ENCODE data around the gene DOCK9.

DOCK9 gene

DNA sequence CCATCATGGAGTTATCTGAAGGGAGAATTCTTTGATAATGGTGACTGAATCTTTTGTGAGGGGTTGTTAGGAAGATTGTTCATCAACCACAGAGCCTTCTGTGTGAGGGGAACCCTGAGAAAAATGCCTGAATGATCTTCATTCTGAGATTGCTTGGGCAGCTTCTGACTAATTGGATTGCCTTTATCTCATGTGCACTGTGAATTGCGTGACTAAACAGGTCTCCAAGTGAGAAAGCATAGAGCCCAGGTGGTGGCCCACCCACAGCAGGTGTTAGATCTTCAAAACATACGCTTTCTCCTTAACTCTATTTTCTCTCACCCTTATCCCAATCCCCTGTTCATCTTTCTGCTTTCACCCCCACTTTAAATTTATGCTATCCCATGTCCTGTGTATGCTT, 58.3 kb downstream of the DOCK9 start:
- no peak for DNase-seq (ENCODE audit: low read depth)
- H3K4me3 ChIP-seq (ENCODE audit: control insufficient read depth, low read depth, low read length) = no peak overlapping the region
- TF ChIP-seq, protein P1, sequence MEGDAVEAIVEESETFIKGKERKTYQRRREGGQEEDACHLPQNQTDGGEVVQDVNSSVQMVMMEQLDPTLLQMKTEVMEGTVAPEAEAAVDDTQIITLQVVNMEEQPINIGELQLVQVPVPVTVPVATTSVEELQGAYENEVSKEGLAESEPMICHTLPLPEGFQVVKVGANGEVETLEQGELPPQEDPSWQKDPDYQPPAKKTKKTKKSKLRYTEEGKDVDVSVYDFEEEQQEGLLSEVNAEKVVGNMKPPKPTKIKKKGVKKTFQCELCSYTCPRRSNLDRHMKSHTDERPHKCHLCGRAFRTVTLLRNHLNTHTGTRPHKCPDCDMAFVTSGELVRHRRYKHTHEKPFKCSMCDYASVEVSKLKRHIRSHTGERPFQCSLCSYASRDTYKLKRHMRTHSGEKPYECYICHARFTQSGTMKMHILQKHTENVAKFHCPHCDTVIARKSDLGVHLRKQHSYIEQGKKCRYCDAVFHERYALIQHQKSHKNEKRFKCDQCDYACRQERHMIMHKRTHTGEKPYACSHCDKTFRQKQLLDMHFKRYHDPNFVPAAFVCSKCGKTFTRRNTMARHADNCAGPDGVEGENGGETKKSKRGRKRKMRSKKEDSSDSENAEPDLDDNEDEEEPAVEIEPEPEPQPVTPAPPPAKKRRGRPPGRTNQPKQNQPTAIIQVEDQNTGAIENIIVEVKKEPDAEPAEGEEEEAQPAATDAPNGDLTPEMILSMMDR (conservative IDR thresholded peaks at IDR 0.05; ENCODE audit: control insufficient read depth, insufficient read depth, low read depth, low read length) = no peak

DNA sequence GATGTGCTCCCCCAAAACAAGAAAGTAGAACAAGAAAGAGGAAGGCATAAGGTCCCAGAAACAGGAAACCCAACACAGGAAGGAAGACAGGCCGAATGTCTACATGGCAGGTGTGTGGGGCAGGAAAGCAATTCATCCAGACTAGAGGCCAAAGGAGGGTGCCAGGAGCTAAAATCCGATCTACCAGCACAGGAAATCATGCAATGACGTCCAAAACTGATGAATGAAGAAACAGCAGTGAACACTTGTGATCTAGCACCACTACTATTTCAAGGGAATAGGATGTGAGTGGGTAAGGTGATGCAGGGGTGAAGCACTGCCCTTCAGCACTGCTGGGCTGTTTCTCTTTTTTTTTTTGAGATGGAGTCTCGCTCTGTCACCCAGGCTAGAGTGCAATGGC, 59.1 kb downstream of the DOCK9 start:
- no peak overlapping the region for H3K4me3 ChIP-seq (ENCODE audit: control insufficient read depth, low read depth, low read length)
- no peak for DNase-seq (ENCODE audit: low read depth)

DNA sequence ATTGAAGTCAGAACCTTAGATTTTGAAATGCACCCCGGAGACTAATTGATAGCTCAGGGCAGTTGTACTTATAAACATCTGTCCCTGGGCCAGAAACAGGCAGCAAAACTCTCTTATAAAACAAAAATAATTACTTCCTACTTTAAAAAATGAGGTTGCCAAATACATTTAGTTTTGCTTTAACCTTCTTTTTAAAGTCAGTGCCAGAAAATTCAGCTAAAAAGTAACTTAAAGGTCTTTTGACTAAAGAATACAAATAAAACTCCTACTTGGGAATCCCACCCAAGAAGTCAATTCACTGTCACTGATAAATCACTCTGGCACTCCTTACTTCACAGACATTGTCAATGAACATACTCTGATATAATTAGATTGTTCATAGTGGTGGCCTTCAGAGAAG, 60.7 kb downstream of the DOCK9 start:
- TF ChIP-seq, protein P1 (conservative IDR thresholded peaks at IDR 0.05; ENCODE audit: control insufficient read depth, insufficient read depth, low read depth, low read length) = no peak
- no peak overlapping the region for H3K4me3 ChIP-seq (ENCODE audit: control insufficient read depth, low read depth, low read length)
- DNase-seq (ENCODE audit: low read depth) = no peak

More for the DNA sequence above, 59.1 kb downstream of the DOCK9 start:
- TF ChIP-seq, protein P1 (conservative IDR thresholded peaks at IDR 0.05; ENCODE audit: control insufficient read depth, insufficient read depth, low read depth, low read length) = no peak

DNA sequence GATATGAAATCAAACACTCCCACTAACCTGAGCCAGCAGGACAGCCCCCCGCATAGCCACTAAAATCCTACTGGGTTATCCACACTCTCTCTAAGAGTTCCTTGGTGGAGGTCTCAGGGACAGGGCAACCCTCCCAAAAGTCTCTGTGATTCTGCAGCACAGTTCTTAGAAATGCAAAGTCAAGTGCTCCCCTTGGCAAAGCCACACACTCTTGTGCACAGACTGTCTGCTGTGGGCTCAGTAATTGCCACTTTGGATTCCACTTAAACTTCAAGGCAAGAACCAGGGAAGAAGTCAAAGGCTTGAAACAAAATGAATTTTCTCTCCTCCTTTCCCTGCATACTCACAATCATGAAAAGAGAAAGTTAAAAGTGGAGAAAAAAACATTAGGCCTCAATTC, 61.5 kb downstream of the DOCK9 start:
- DNase-seq (ENCODE audit: low read depth) = no peak
- no peak overlapping the region for H3K4me3 ChIP-seq (ENCODE audit: control insufficient read depth, low read depth, low read length)
- TF ChIP-seq, protein P1 (conservative IDR thresholded peaks at IDR 0.05; ENCODE audit: control insufficient read depth, insufficient read depth, low read depth, low read length) = no peak

DNA sequence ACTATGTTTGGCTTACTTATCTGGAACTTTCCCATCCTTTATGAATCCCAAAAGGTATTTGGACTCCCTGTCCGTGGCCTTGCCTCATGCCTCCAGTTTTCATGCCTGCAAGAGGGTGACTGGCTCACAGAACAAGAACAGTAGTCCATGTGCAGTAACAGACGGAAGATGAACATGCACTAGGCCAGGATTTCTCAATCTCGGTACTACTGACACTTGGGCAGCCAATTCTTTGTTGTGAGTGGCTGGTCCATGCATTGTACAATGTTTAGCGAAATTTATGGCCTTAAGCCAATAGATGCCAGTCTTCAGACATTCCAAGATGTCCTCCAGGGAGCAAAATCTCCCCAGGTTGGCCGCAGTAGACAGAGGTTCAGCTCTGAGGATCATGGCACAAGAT, 61.9 kb downstream of the DOCK9 start:
- no peak for DNase-seq (ENCODE audit: low read depth)
- H3K4me3 ChIP-seq (ENCODE audit: control insufficient read depth, low read depth, low read length) = no peak overlapping the region
- TF ChIP-seq, protein P1 (conservative IDR thresholded peaks at IDR 0.05; ENCODE audit: control insufficient read depth, insufficient read depth, low read depth, low read length) = no peak

DNA sequence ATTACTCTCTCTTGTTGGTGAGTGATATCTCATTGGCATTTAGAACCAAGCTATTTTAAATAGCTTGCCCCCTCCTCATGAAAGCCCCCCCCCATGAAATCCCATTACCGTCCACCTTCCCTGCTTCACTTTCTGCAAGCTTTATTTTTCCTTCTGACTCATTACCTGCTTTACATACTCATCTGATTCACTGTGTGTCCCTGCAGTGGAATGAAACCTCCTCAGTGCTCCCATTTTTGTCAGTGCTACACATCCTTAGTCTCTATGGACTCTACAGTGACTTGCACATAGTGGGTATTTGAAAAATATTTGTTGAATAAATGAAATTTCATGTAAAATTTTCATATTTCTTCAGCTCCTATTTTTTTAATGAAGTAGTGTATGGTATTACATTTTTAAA, 62.3 kb downstream of the DOCK9 start:
- H3K4me3 ChIP-seq (ENCODE audit: control insufficient read depth, low read depth, low read length) = no peak overlapping the region
- TF ChIP-seq, protein P1 (conservative IDR thresholded peaks at IDR 0.05; ENCODE audit: control insufficient read depth, insufficient read depth, low read depth, low read length) = no peak
- DNase-seq (ENCODE audit: low read depth) = no peak

DNA sequence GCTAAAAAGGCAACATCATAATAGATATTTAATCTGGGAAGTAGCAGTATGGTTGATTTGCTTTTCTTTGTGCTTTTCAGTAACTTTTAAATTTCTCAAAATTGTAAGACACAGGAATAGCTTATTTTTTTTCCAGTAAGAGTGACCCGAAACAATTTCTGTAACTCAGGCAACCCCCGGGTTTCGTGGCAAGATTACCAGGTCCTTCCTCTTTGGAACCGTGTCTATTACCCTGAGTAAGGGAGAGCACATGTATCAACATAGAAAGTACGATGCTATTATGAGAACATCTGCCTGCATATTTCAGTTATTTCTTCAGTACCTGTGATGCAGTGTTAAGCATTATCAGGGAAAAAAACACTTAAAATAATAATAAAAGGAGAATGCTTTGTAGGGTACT, 64.1 kb downstream of the DOCK9 start:
- TF ChIP-seq, protein P1 (conservative IDR thresholded peaks at IDR 0.05; ENCODE audit: control insufficient read depth, insufficient read depth, low read depth, low read length) = no peak
- no peak for DNase-seq (ENCODE audit: low read depth)
- no peak overlapping the region for H3K4me3 ChIP-seq (ENCODE audit: control insufficient read depth, low read depth, low read length)

Data from fibroblast of mammary gland (primary cell).